Measurements from ENCODE around the gene DMD.
"Not testable (repeated sequence)": the region's sequence is repeated elsewhere in the genome, so short reads cannot be mapped to it uniquely, and the experiment has no call there.

The DMD gene

GRCh38 chrX:31962256-31962655, 1249.1 kb downstream of the DMD start:
- DNase-seq = no peak

- no peak for DNase-seq
These were observed 1276.4 kb downstream of the DMD start for GRCh38 chrX:31934842-31935370.

DNA sequence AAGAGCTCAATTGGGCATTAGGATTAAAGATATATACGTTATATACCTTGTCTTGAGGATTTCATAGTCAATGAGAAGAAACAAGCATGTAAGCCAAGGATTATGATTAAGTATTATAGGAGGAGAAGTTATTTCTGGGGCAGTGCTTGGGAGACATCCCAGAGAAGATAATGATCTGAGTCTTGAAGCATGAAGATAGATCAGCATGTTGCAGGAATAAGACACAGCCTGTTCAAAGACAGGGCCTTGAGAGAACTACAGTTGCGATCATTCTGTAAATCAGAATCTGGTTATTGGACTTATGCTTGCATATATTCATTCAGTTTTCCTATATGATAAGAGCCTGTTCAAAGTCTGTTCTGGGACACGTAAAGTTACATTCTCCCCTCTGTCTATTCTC, 1277.3 kb downstream of the DMD start:
- DNase-seq = no peak

DNA sequence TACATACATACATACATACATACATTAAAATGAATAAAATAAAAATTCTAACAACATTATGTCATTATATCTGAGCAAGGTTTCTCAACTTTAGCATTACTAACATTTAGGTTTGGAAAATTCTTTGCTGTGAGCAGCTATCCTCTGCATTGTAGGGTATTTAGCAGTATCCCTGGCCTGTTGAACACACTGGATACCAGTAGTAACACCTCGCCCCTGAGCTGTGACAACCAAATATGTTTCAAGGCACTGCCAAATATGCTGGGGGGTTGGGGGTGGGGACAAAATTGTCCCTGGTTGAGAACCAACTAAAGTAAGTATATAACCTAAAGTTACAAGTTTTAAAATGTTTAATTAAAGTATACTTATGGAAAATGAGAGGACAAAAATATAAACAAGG, 1278.6 kb downstream of the DMD start:
- DNase-seq = no peak

DNA sequence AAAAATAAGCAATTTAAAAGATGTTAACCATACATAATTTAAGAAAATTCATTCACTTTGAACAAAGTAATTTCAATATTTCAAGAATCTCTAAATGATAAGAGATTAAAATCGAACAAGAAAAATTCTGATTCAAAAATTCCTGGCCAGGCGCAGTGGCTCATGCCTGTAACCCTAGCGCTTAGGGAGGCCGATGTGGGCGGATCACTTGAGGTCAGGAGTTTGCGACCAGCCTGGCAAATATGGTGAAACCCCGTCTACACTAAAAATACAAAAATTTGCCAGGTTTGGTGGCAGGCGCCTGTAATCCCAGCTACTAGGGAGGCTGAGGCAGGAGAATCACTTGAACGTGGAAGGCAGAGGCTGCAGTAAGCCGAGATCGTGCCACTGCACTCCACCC, 1279.0 kb downstream of the DMD start:
- DNase-seq = not testable (repeated sequence)

DNA sequence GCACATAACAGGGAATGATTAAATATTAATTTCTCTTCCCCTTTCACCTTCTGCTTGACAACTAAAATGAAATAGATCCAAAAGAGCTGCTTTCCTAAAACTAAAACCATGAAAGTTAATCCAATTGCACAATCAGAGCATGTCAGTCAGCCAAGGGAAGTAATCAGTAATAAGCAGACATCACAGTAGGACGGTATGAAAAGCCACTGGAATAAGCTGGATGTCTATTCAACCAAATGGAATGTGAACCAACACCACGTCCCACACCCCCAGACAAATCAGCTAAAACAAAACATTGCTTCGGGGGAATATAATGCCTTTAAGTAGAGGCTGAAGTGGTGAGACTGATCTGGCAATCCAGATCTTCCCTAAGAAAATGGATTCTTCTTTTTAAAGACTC, 1280.1 kb downstream of the DMD start:
- no peak for DNase-seq

GRCh38 chrX:31929366-31929765, 1282.0 kb downstream of the DMD start:
- DNase-seq = no peak

GRCh38 chrX:31921236-31921635, 1290.1 kb downstream of the DMD start:
- no peak for DNase-seq

GRCh38 chrX:31909850-31910572, 1301.3 kb downstream of the DMD start:
- DNase-seq = no peak

GRCh38 chrX:31894152-31894551, 1317.2 kb downstream of the DMD start:
- DNase-seq = no peak

GRCh38 chrX:31893525-31893924, 1317.8 kb downstream of the DMD start:
- DNase-seq = no peak

DNA sequence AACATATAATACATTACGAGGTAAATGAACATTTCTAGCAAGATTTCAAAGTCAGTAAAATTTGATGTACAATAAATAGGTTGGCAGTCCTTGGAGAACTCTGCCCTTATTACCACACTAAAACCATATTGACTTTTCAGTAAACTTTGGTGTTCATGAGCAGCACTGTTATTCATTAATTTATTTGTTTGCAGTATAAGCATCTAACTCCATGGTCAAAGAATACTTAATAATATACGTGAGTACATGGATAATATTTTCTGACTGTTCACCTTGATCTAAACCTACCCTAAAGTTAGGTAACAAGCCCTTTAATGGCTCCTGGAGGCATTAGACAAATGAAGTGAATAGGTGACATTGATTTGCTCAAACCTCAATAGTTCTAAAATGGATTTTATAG, 1322.3 kb downstream of the DMD start:
- no peak for DNase-seq

DNA sequence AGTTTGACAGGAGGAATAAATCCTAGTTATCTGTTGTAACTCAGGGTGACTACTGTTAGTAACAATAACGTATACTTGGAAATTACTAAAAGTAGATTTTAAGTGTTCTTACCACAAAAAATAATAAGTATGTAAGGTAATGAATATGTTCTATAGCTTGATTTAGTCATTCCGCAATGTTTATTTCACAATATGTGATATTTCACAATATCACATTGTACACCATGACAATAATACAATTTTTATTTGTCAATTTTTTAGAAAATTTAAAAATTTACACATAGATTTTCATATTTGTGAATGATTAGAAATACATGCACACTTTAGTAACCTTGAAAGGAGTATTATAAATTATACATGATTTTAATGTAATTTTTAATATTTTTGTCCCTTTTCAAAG, 1326.8 kb downstream of the DMD start:
- no peak for DNase-seq

GRCh38 chrX:31872007-31872406, 1339.3 kb downstream of the DMD start:
- no peak for DNase-seq

GRCh38 chrX:31870267-31870666, 1341.1 kb downstream of the DMD start:
- no peak for DNase-seq

- no peak for DNase-seq
These were observed 1350.7 kb downstream of the DMD start for GRCh38 chrX:31860686-31861085.

GRCh38 chrX:31858915-31859314, 1352.4 kb downstream of the DMD start:
- no peak for DNase-seq

- DNase-seq = no peak
These were observed 1356.6 kb downstream of the DMD start for GRCh38 chrX:31854716-31855115.

DNA sequence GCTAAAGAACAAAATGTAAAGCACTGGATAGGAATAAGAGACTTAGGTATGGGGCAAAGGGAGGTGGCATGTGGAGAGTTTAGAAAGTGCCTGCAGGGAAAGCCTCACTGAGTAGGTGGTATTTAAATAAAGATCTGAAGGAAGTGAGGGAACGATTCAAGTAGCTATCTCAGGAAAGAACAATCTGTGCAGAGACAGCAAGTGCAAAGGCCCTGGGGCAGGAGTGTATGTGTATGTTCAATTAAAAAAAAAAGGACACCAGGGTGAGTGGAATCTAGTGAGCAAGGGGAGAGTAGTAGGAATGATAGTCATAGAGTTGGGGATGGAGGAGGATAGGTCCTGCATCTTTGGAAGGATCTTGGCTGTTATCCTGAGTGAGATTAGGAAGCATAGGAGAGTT, 1359.6 kb downstream of the DMD start:
- DNase-seq = no peak

- DNase-seq = no peak
These were observed 1363.6 kb downstream of the DMD start for GRCh38 chrX:31847773-31848172.

- DNase-seq = no peak
These were observed 1366.3 kb downstream of the DMD start for GRCh38 chrX:31845003-31845402.

- DNase-seq = no peak
These were observed 1372.7 kb downstream of the DMD start for GRCh38 chrX:31838617-31839016.

DNA sequence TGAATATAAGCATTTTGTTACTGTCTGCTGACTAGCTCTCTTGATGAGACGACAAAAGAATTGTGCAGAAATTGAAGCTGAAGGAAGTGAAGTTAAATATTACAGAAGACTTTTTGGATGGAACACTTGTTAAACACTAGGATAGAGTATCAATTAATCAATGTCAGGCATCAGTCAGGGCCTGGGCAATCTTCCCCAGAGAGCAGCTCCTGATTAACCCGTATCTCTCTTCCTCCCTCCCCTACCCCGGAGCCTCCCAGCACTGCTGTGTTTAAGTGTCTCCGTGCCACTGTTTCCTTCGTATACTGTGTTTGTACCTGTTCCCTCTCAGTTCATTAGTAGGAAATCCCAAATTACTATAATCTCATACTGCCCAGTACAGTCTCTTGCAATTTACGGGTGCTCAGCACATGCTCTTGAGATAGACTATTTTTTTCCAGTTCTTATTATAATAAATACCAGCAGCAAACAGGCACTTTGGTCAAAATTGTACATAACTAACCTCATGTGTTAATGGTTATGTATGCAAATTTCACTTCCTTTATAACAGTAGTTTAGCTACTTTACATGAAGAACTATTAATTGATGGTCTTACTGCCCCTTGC, 1373.8 kb downstream of the DMD start:
- no peak for DNase-seq

DNA sequence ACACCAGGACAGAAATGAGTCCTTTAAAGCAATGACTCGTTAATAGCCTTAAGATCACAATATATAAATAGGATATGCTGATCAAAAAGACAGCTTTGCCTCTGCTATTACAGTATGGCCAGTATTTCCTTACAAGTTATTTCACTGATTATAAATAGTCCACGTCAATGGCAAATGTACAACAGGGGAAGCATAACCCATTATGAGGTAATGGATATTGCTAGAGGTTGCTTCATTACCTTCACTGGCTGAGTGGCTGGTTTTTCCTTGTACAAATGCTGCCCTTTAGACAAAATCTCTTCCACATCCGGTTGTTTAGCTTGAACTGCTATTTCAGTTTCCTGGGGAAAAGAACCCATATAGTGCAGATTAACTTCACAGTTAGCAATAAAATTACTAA, 1374.9 kb downstream of the DMD start:
- DNase-seq = no peak

DNA sequence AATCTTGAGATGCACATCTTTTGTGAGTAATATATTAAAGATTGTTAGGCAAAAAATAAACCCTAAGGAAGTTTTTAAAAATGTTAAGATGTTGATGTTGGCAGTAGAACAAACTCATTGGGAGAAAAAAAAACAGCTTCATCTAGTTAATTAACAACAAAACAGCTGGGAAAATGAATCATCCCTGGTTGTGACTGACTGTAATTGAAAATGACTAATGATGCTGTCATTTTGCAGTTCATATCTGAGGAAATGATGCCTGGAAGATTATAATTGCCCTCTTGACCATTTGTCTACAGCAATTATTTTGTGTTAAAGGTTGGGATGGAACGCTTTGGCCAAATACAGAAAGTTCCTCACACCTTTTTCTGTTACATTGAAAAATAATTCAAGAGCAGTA, 1379.1 kb downstream of the DMD start:
- DNase-seq = no peak

Measured in inflammatory macrophage treated with lipopolysaccharide for 1 hour (primary cell).